ENCODE data around the gene GHDC. TPM values are rescaled to one million over a fixed set of nuclear protein-coding genes. Genes with fewer than 3 reads are reported as not detected.
A peak's percentile ranks its signal among the peaks of the same experiment; 100 is the strongest.
"Not testable (repeated sequence)": the region's sequence is repeated elsewhere in the genome, so short reads cannot be mapped to it uniquely, and the experiment has no call there.

Gene GHDC
- polyA plus RNA-seq, 1 donor (not counting 4 experiments of a cell fraction or from before 2014, with no cell fraction given): 2.7 TPM

GRCh38 chr17:42224651-42225050, 30.4 kb upstream of the GHDC start:
- no peak for FAIRE-seq

GRCh38 chr17:42221886-42222745, 27.8 kb upstream of the GHDC start:
- TF ChIP-seq CTCF (optimal IDR thresholded peaks at IDR 0.05 in 1 of 3, IDR thresholded peaks at IDR 0.05 in 1 of 3, conservative IDR thresholded peaks at IDR 0.05 in 1 of 3; ENCODE audit: extremely low read depth in 1 of 3, insufficient read depth in 2 of 3, low read length in 3 of 3): peak; percentile 71 to 81 (median 73)
- TF ChIP-seq EZH2 (IDR thresholded peaks at IDR 0.05; ENCODE audit: low read length): no peak
- H3K4me2 ChIP-seq (ENCODE audit: control insufficient read depth, extremely low read depth, insufficient read depth, low read depth, low read length): no peak overlapping the region
- H3K4me1 ChIP-seq (ENCODE audit: control insufficient read depth, extremely low read depth, insufficient read depth, low read length): no peaks in the 10 kb centered on the region
- dilution Hi-C loops (cut with MboI; ENCODE audit: extremely low pct_ligation_motif_present, low sequenced_read_pairs): no loop called here
- H3K9me3 ChIP-seq (ENCODE audit: control insufficient read depth, low read depth, low read length): no peaks in the 10 kb centered on the region
- H3K27ac ChIP-seq (ENCODE audit: control insufficient read depth, insufficient read depth, low read length): no peak overlapping the region
- no peak overlapping the region for H2AFZ ChIP-seq (ENCODE audit: control insufficient read depth, low read length)
- H4K20me1 ChIP-seq (ENCODE audit: control insufficient read depth, extremely low read depth, insufficient read depth, low read length): no peaks in the 10 kb centered on the region
- H3K4me3 ChIP-seq (ENCODE audit: control insufficient read depth in 2 of 3, extremely low read depth in 1 of 3, insufficient read depth in 2 of 3, low read depth in 1 of 3, low read length in 3 of 3): no peak overlapping the region
- H3K36me3 ChIP-seq (ENCODE audit: control insufficient read depth in 2 of 2, extremely low read depth in 1 of 2, insufficient read depth in 2 of 2, low read length in 2 of 2): peaks cover 4 to 7% of the 10 kb centered on the region in 2 experiments
- DNase-seq (ENCODE audit: low read depth, low spot score) (no peak), FAIRE-seq (no peak)
- no peaks in the 10 kb centered on the region for H3K27me3 ChIP-seq (ENCODE audit: control insufficient read depth, extremely low read depth, insufficient read depth, low read length)
- H3K9ac ChIP-seq (ENCODE audit: control insufficient read depth, extremely low read depth, insufficient read depth, low read length): no peak overlapping the region
- no peaks in the 10 kb centered on the region for H3K9me1 ChIP-seq (ENCODE audit: control insufficient read depth, extremely low read depth, insufficient read depth, low read length)
- no peaks in the 10 kb centered on the region for H3K79me2 ChIP-seq (ENCODE audit: control insufficient read depth, insufficient read depth, low read length)

More at GRCh38 chr17:42224651-42225050, 30.4 kb upstream of the GHDC start:
- TF ChIP-seq CTCF (optimal IDR thresholded peaks at IDR 0.05 in 1 of 3, IDR thresholded peaks at IDR 0.05 in 1 of 3, conservative IDR thresholded peaks at IDR 0.05 in 1 of 3; ENCODE audit: extremely low read depth in 1 of 3, insufficient read depth in 2 of 3, low read length in 3 of 3): no peak
- no peak for TF ChIP-seq EZH2 (IDR thresholded peaks at IDR 0.05; ENCODE audit: low read length)
- Histone ChIP-seq H3K27me3 (ENCODE audit: control insufficient read depth, extremely low read depth, insufficient read depth, low read length) (no peaks in the 10 kb centered on the region), H3K9me3 (ENCODE audit: control insufficient read depth, low read depth, low read length) (no peaks in the 10 kb centered on the region), H3K9me1 (ENCODE audit: control insufficient read depth, extremely low read depth, insufficient read depth, low read length) (no peaks in the 10 kb centered on the region), H3K4me1 (ENCODE audit: control insufficient read depth, extremely low read depth, insufficient read depth, low read length) (no peaks in the 10 kb centered on the region), H3K9ac (ENCODE audit: control insufficient read depth, extremely low read depth, insufficient read depth, low read length) (no peak overlapping the region), H2AFZ (ENCODE audit: control insufficient read depth, low read length) (no peak overlapping the region), H4K20me1 (ENCODE audit: control insufficient read depth, extremely low read depth, insufficient read depth, low read length) (no peaks in the 10 kb centered on the region), H3K79me2 (ENCODE audit: control insufficient read depth, insufficient read depth, low read length) (no peaks in the 10 kb centered on the region), H3K27ac (ENCODE audit: control insufficient read depth, insufficient read depth, low read length) (no peak overlapping the region), H3K4me3 (ENCODE audit: control insufficient read depth in 2 of 3, extremely low read depth in 1 of 3, insufficient read depth in 2 of 3, low read depth in 1 of 3, low read length in 3 of 3) (no peak overlapping the region), H3K36me3 (ENCODE audit: control insufficient read depth in 2 of 2, extremely low read depth in 1 of 2, insufficient read depth in 2 of 2, low read length in 2 of 2) (peaks cover 4 to 7% of the 10 kb centered on the region in 2 experiments), H3K4me2 (ENCODE audit: control insufficient read depth, extremely low read depth, insufficient read depth, low read depth, low read length) (no peak overlapping the region)
- dilution Hi-C loops (cut with MboI; ENCODE audit: extremely low pct_ligation_motif_present, low sequenced_read_pairs): no loop called here
- no peak for DNase-seq (ENCODE audit: low read depth, low spot score)

DNA sequence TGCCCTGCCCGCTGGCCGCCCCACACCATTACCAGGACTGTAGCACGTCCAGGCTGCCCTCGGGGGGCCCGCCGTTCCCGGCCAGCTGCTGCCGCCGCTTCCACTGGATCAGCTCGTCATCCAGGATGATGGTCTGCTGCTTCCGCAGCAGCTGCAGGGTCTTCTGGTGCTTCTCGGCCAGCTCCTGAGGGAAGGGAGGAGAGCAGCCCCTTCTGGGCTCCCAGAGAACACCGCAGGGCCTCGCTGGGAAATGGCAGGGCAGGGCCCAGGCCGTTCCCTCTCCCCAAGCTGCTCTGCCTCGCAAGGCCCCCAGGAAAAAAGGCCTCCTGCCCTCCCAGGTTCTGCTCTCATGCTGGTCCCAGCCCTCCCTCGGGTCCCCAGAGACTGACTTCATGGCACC, 25.0 kb upstream of the GHDC start:
- H3K79me2 ChIP-seq (ENCODE audit: control insufficient read depth, insufficient read depth, low read length); H3K4me1 ChIP-seq (ENCODE audit: control insufficient read depth, extremely low read depth, insufficient read depth, low read length); H3K4me2 ChIP-seq (ENCODE audit: control insufficient read depth, extremely low read depth, insufficient read depth, low read depth, low read length); H3K9me1 ChIP-seq (ENCODE audit: control insufficient read depth, extremely low read depth, insufficient read depth, low read length); H2AFZ ChIP-seq (ENCODE audit: control insufficient read depth, low read length); H3K9me3 ChIP-seq (ENCODE audit: control insufficient read depth, low read depth, low read length); H3K9ac ChIP-seq (ENCODE audit: control insufficient read depth, extremely low read depth, insufficient read depth, low read length); H3K4me3 ChIP-seq (ENCODE audit: control insufficient read depth in 2 of 3, extremely low read depth in 1 of 3, insufficient read depth in 2 of 3, low read depth in 1 of 3, low read length in 3 of 3); H4K20me1 ChIP-seq (ENCODE audit: control insufficient read depth, extremely low read depth, insufficient read depth, low read length); H3K27ac ChIP-seq (ENCODE audit: control insufficient read depth, insufficient read depth, low read length); H3K27me3 ChIP-seq (ENCODE audit: control insufficient read depth, extremely low read depth, insufficient read depth, low read length); dilution Hi-C loops (cut with MboI; ENCODE audit: extremely low pct_ligation_motif_present, low sequenced_read_pairs); DNase-seq (ENCODE audit: low read depth, low spot score); FAIRE-seq: not testable (repeated sequence)
- peaks cover 6 to 13% of the 10 kb centered on the region in 2 experiments for H3K36me3 ChIP-seq (ENCODE audit: control insufficient read depth in 2 of 2, extremely low read depth in 1 of 2, insufficient read depth in 2 of 2, low read length in 2 of 2)
